C4-2B (cell line): ENCODE data around the gene PCDHA8.
"Not testable (repeated sequence)": the region's sequence is repeated elsewhere in the genome, so short reads cannot be mapped to it uniquely, and the experiment has no call there.

Source experiments
- H3K27ac ChIP-seq: fragments of 450-650 bp; 2 replicates; pipeline ENCODE4 v1.5.1; 2017
- CTCF ChIP-seq: fragments of 450-650 bp; conservative IDR thresholded peaks from 2 replicates; pipeline ENCODE4 v1.5.1; 2017; ENCODE audit warnings: mild to moderate bottlenecking
- ZFX ChIP-seq: fragments of 450-650 bp; IDR thresholded peaks from 2 replicates; pipeline ENCODE4 v1.6.1; 2017

PCDHA8 gene

GRCh38 chr5:140835622-140836510 lies 5.1 kb upstream of the PCDHA8 start:
- no peak overlapping the region for H3K27ac ChIP-seq
- TF ChIP-seq CTCF = no peak
- no peak for TF ChIP-seq ZFX

GRCh38 chr5:140842798-140843733 lies 2.1 kb downstream of the PCDHA8 start:
- TF ChIP-seq ZFX = no peak
- no peak for TF ChIP-seq CTCF
- H3K27ac ChIP-seq = no peak overlapping the region

- TF ChIP-seq CTCF = peak; percentile 58
Measured at GRCh38 chr5:140848139-140849102, 7.4 kb downstream of the PCDHA8 start, which contains the start of gene PCDHA9. TSS of gene PCDHA9 (plus strand) at chr5:140848382. CDS start at chr5:140848496, 114 bp downstream.

GRCh38 chr5:140849831-140850634 lies 9.0 kb downstream of the PCDHA8 start:
- H3K27ac ChIP-seq = not testable (repeated sequence)

More at GRCh38 chr5:140848139-140849102, 7.4 kb downstream of the PCDHA8 start, which contains the start of gene PCDHA9:
- H3K27ac ChIP-seq = not testable (repeated sequence)

GRCh38 chr5:140855772-140856674 lies 15.0 kb downstream of the PCDHA8 start, which contains the start of gene PCDHA10:
TSS of gene PCDHA10 (plus strand) at chr5:140855897. CDS start at chr5:140856049, 152 bp downstream.
- no peak within 1 kb of the TSS for H3K27ac ChIP-seq
- TF ChIP-seq ZFX (no peak), CTCF (peak; percentile 56)

GRCh38 chr5:140857177-140857986 lies 16.4 kb downstream of the PCDHA8 start:
- no peak overlapping the region for H3K27ac ChIP-seq
- TF ChIP-seq CTCF (no peak), ZFX (no peak)
